Measurements from ENCODE around the gene FOXO3. TPM values are rescaled to one million over a fixed set of nuclear protein-coding genes. Genes with fewer than 3 reads are reported as not detected.

FOXO3 gene
- polyA plus RNA-seq, 1 of the 3 experiments (the other 2 are of a cell fraction): 8.1 TPM

DNA sequence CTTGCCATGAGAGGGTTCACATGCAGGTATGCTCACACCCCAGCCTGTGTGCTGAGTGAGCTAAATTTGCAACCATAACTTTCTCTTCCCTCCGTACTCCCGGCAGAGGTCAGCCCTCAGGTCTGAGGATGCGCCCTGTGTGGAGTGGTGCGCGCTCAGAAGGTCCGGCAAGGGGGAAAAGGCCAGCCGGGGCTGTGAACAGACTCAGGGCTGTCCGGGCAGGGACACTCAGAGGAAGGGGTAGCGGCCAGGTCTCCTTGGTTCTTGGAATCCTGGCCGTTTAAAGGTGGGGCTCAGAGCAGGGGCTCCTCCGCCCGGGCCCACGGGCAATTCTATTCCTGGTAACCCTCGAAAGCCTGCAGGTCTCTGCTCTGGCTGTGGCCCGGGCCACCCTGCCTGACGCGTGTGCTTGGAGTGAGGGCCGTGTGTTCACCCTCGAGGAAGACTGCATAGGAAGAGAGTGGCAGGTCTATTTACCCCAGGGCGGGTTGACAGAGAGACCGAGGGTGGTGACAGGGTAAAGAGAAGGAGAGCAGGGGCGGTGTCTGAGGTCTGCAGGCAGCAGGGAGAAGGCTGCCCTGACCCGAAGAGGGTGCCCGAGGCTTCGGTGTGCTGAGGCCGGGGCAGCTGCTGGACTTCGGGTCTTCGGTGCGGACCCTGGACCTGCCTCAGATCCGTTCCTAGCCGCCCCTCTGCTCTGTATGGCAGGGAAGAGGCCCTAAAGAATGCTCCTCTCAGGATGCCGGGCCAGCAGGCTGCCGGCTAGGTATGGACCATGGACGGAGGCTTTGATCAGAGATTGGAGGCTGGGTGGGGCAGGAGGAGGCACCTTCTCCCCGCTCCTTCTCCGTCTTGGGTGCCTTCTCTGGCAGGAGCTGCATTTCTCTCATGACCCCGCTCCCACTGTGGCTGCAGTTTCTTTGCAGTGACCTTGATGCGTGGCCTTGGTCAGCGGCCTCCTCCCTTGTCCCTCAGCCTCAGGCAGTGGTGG, 156.4 kb downstream of the FOXO3 start:
- POLR2A ChIA-PET: no interaction called here
- no peak for DNase-seq
- 89% methylated on average over 30 of the region's 39 CpGs for WGBS (ENCODE audit: low lambda C conversion rate)

More for the DNA sequence above, 156.4 kb downstream of the FOXO3 start:
- no peak overlapping the region for H2AFZ ChIP-seq (ENCODE audit: low read depth)
- peaks cover 0 to 15% of the 10 kb centered on the region in 2 experiments; a peak in 1 of 4 replicates for H3K4me1 ChIP-seq (ENCODE audit: control insufficient read depth in 1 of 2, insufficient read depth in 2 of 2, low read depth in 1 of 2, low read length in 1 of 2)
- H3K9me2 ChIP-seq: no peaks in the 10 kb centered on the region
- no peaks in the 10 kb centered on the region for H3F3A ChIP-seq (replicated peaks; ENCODE audit: insufficient read depth)
- H3K79me2 ChIP-seq (ENCODE audit: insufficient read depth): no peaks in the 10 kb centered on the region
- no peak overlapping the region for H3K4me2 ChIP-seq
- H3K9ac ChIP-seq: no peak overlapping the region
- TF ChIP-seq IRF3 (IDR thresholded peaks at IDR 0.05; ENCODE audit: low read depth, low read length): no peak
- TF ChIP-seq EZH2phosphoT487 (IDR thresholded peaks at IDR 0.05; ENCODE audit: borderline replicate concordance, low read depth): no peak
- TF ChIP-seq RFX5 (IDR thresholded peaks at IDR 0.05; ENCODE audit: low read length): no peak
- no peak for TF ChIP-seq TCF12 (IDR thresholded peaks at IDR 0.05)
- TF ChIP-seq JUND (IDR thresholded peaks at IDR 0.05): no peak
- no peak for TF ChIP-seq ELF1 (IDR thresholded peaks at IDR 0.05)
- no peak for TF ChIP-seq CHD2 (IDR thresholded peaks at IDR 0.05; ENCODE audit: low read length, partially characterized antibody)
- no peak for TF ChIP-seq MAX (IDR thresholded peaks at IDR 0.05; ENCODE audit: low read depth)
- TF ChIP-seq MXI1 (IDR thresholded peaks at IDR 0.05; ENCODE audit: low read depth, low read length): no peak
- no peak for TF ChIP-seq GABPA (IDR thresholded peaks at IDR 0.05; ENCODE audit: low read depth)
- no peak for TF ChIP-seq RCOR1 (IDR thresholded peaks at IDR 0.05; ENCODE audit: low read length)
- no peak for TF ChIP-seq REST (IDR thresholded peaks at IDR 0.05; ENCODE audit: low read depth, low read length)
- no peak for TF ChIP-seq TAF1 (IDR thresholded peaks at IDR 0.05; ENCODE audit: borderline replicate concordance, low read depth, low read length)
- no peak for TF ChIP-seq GATA2 (CRISPR knock-in tag; IDR thresholded peaks at IDR 0.05)
- TF ChIP-seq NRF1 (IDR thresholded peaks at IDR 0.05; ENCODE audit: low read depth, low read length): no peak
- no peak for TF ChIP-seq TEAD4 (IDR thresholded peaks at IDR 0.05; ENCODE audit: borderline replicate concordance, insufficient read depth)
- H3K36me3 ChIP-seq (replicated peaks in 1 of 2; ENCODE audit: control insufficient read depth in 1 of 2, insufficient read depth in 2 of 2, low read length in 1 of 2): no peaks in the 10 kb centered on the region
- no peak overlapping the region for H3K27ac ChIP-seq (ENCODE audit: low read depth in 2 of 2, low read length in 1 of 2)
- no peak overlapping the region for H3K4me3 ChIP-seq (ENCODE audit: low read depth in 2 of 2, low read length in 1 of 2)
- no peaks in the 10 kb centered on the region for H4K20me1 ChIP-seq (ENCODE audit: insufficient read depth)
- no peaks in the 10 kb centered on the region for H3K9me3 ChIP-seq
- CTCF ChIA-PET: no interaction called here
- no peaks in the 10 kb centered on the region for H3K27me3 ChIP-seq (ENCODE audit: insufficient read depth)

All from SK-N-SH (cell line).